SU-DHL-6 (cell line): ENCODE data around the gene CUL9.

ENCODE experiments used
- H2AFZ ChIP-seq: fragments of 200-600 bp; sonication (generic); 2 replicates; pipeline ENCODE4 v1.6.1; 2014; ENCODE audit warnings: low read depth, mild to moderate bottlenecking, moderate library complexity, mixed read lengths, antibody characterized with exemption, low read length; ENCODE audit not compliant: severe bottlenecking
- H3F3A ChIP-seq: fragments of 200-600 bp; shearing (Covaris generic); 2 replicates; pipeline ENCODE4 v1.6.0; 2016; ENCODE audit warnings: antibody characterized with exemption, mild to moderate bottlenecking; ENCODE audit not compliant: insufficient read depth
- H3K27ac ChIP-seq: fragments of 200-600 bp; sonication (generic); 2 replicates; pipeline ENCODE4 v1.5.1; 2016; ENCODE audit warnings: low read depth, mild to moderate bottlenecking, low read length, moderate library complexity, mixed read lengths
- H3K27me3 ChIP-seq: fragments of 200-600 bp; sonication (generic), shearing (Covaris generic); 2 replicates; pipeline ENCODE4 v1.6.0; 2014; ENCODE audit warnings: mild to moderate bottlenecking, low read length
- H3K36me3 ChIP-seq: fragments of 200-600 bp; sonication (generic); 2 replicates; pipeline ENCODE4 v1.6.1; 2014; ENCODE audit warnings: mild to moderate bottlenecking, low read length, mixed read lengths
- H3K4me2 ChIP-seq: fragments of 300-600, 200-600 bp; shearing (Covaris generic), sonication (generic); 2 replicates; pipeline ENCODE4 v1.6.0; 2014; ENCODE audit warnings: low read length, low read depth, mild to moderate bottlenecking; ENCODE audit not compliant: poor library complexity, severe bottlenecking
- H3K4me3 ChIP-seq: fragments of 200-600 bp; sonication (generic); 2 replicates; pipeline ENCODE4 v1.5.1; 2014; ENCODE audit warnings: antibody characterized with exemption, low read length, mild to moderate bottlenecking, mixed read lengths; ENCODE audit not compliant: insufficient read depth, poor library complexity, severe bottlenecking
- H3K79me2 ChIP-seq: fragments of 200-600 bp; sonication (generic); 2 replicates; pipeline ENCODE4 v1.6.1; 2014; ENCODE audit warnings: mild to moderate bottlenecking, low read length, moderate library complexity; ENCODE audit not compliant: insufficient read depth
- H3K9ac ChIP-seq: fragments of 200-600 bp; sonication (generic); 2 replicates; pipeline ENCODE4 v1.7.0; 2014; ENCODE audit warnings: mild to moderate bottlenecking, low read length
- H3K9me2 ChIP-seq: fragments of 200-600 bp; sonication (generic); replicated peaks from 2 replicates; pipeline ENCODE4 v1.6.1; 2014; ENCODE audit warnings: low read length; ENCODE audit not compliant: insufficient read depth
- H3K9me3 ChIP-seq: fragments of 200-600 bp; sonication (generic); 2 replicates; pipeline ENCODE4 v1.6.1; 2014; ENCODE audit warnings: low read length, mixed read lengths; ENCODE audit not compliant: insufficient read depth
- H4K20me1 ChIP-seq: fragments of 200-600 bp; sonication (generic); 2 replicates; pipeline ENCODE4 v1.6.1; 2014; ENCODE audit warnings: low read depth, mild to moderate bottlenecking, antibody characterized with exemption, low read length, moderate library complexity, mixed read lengths
- CTCF ChIP-seq: fragments of 200-600 bp; sonication (generic); IDR thresholded peaks from one replicate; pipeline ENCODE4 v1.5.1; 2017; ENCODE audit warnings: antibody characterized with exemption, mild to moderate bottlenecking, low read length, moderate library complexity; ENCODE audit not compliant: insufficient read depth, poor library complexity, severe bottlenecking
- EZH2phosphoT487 ChIP-seq: fragments of 200-600 bp; sonication (generic), shearing (Covaris generic); conservative IDR thresholded peaks from 2 replicates; pipeline ENCODE4 v1.6.1; 2018; ENCODE audit warnings: mild to moderate bottlenecking, antibody characterized with exemption, low read length, moderate library complexity, mixed read lengths

Gene CUL9

GRCh38 chr6:43271103-43271815, 89.3 kb downstream of the CUL9 start:
- TF ChIP-seq CTCF (no peak), EZH2phosphoT487 (no peak)
- H3K9ac ChIP-seq, result no peak overlapping the region
- no peaks in the 10 kb centered on the region for H3K9me2 ChIP-seq
- no peaks in the 10 kb centered on the region for H3K9me3 ChIP-seq
- no peak overlapping the region for H3K27ac ChIP-seq
- no peaks in the 10 kb centered on the region for H3K79me2 ChIP-seq
- no peak overlapping the region for H2AFZ ChIP-seq
- H3F3A ChIP-seq, result no peaks in the 10 kb centered on the region; the same call in 1 of the 2 replicates
- no peaks in the 10 kb centered on the region for H3K27me3 ChIP-seq
- H4K20me1 ChIP-seq, result no peaks in the 10 kb centered on the region
- H3K4me2 ChIP-seq, result peak overlapping the region; percentile 4
- no peak overlapping the region for H3K4me3 ChIP-seq
- H3K36me3 ChIP-seq, result no peaks in the 10 kb centered on the region

GRCh38 chr6:43271944-43272343, 89.9 kb downstream of the CUL9 start:
- H3K9ac ChIP-seq, result no peak overlapping the region
- no peaks in the 10 kb centered on the region for H3K9me3 ChIP-seq
- H3K4me2 ChIP-seq, result no peak overlapping the region
- H3K36me3 ChIP-seq, result no peaks in the 10 kb centered on the region
- no peak overlapping the region for H3K4me3 ChIP-seq
- no peak overlapping the region for H3K27ac ChIP-seq
- no peaks in the 10 kb centered on the region for H3K9me2 ChIP-seq
- H2AFZ ChIP-seq, result no peak overlapping the region
- no peaks in the 10 kb centered on the region for H3K79me2 ChIP-seq
- H4K20me1 ChIP-seq, result no peaks in the 10 kb centered on the region
- no peaks in the 10 kb centered on the region; the same call in 1 of the 2 replicates for H3F3A ChIP-seq
- no peaks in the 10 kb centered on the region for H3K27me3 ChIP-seq
- no peak for TF ChIP-seq EZH2phosphoT487
- no peak for TF ChIP-seq CTCF

- TF ChIP-seq EZH2phosphoT487, result no peak
- TF ChIP-seq CTCF, result no peak
- Histone ChIP-seq H3K9me3 (no peaks in the 10 kb centered on the region), H3K36me3 (no peaks in the 10 kb centered on the region), H3F3A (no peaks in the 10 kb centered on the region; the same call in 1 of the 2 replicates), H4K20me1 (no peaks in the 10 kb centered on the region), H3K79me2 (no peaks in the 10 kb centered on the region), H3K4me3 (no peak overlapping the region), H3K27ac (no peak overlapping the region), H3K27me3 (no peaks in the 10 kb centered on the region), H3K9ac (no peak overlapping the region), H3K9me2 (no peaks in the 10 kb centered on the region), H3K4me2 (no peak overlapping the region), H2AFZ (no peak overlapping the region)
Measured at GRCh38 chr6:43273707-43274106, 91.7 kb downstream of the CUL9 start.
